HCT116 (cell line): ENCODE data around the gene RPL35A. TPM values are rescaled to one million over a fixed set of nuclear protein-coding genes. Genes with fewer than 3 reads are reported as not detected.

ENCODE experiments used
- ATAC-seq: fragments of 200-7000 bp; cut with Tn5 transposase; 2 replicates; pipeline ENCODE4 v1.9.1; 2020; ENCODE audit warnings: mild to moderate bottlenecking, moderate library complexity
- Bru-seq: library from RNA; stranded (reverse); fragments of 400-500 nt; gene quantifications from one replicate; lab custom pipeline; 2021; lab: Mats Ljungman, UMichigan
- BruChase-seq, 2 experiments: library from RNA; stranded (reverse); fragments of 400-500 nt; gene quantifications; one replicate each; lab custom pipeline; 2021; lab: Mats Ljungman, UMichigan
- BruUV-seq: library from RNA; stranded (reverse); fragments of 400-500 nt; replicated peaks from 2 replicates; lab custom pipeline; 2021; lab: Mats Ljungman, UMichigan
- CTCF ChIA-PET: fragments of 300-600 bp; sonication (Branson Sonifier 250); formaldehyde crosslinking; loops from one replicate; lab custom pipeline; 2021; ENCODE audit warnings: antibody characterized with exemption; lab: Charles Lee
- POLR2A ChIA-PET: fragments of 300-600, 350-600 bp; sonication (Branson Sonifier 250); formaldehyde crosslinking; loops from one replicate; lab custom pipeline; 2021; ENCODE audit warnings: antibody characterized with exemption; lab: Charles Lee
- RAD21 ChIA-PET, 2 experiments: fragments of 300-600 bp; sonication (Branson Sonifier 250); formaldehyde crosslinking; loops; one replicate each; lab custom pipeline; 2023; ENCODE audit warnings: low total read pairs in 2 of 2; ENCODE audit not compliant: uncharacterized antibody in 2 of 2, unreplicated experiment in 2 of 2, low non-redundant PET in 1 of 2; lab: Charles Lee
- DNase-seq: peaks from one replicate; pipeline ENCODE4 v3.0.0-alpha.2; 2010; ENCODE audit warnings: low read depth, low spot score
- H2AFZ ChIP-seq: fragments of 200-600 bp; shearing (Covaris generic), sonication (generic); 2 replicates; pipeline ENCODE4 v1.6.1; 2017; ENCODE audit warnings: low read depth, mixed run types, mixed read lengths, antibody characterized with exemption, low read length; ENCODE audit not compliant: poor library complexity, severe bottlenecking
- H3K27ac ChIP-seq: 2 replicates; pipeline ENCODE4 v1.5.1; 2012; ENCODE audit warnings: low read depth, low read length
- H3K27me3 ChIP-seq: fragments of 200-600 bp; sonication (generic); 2 replicates; pipeline ENCODE4 v1.6.1; 2016; ENCODE audit warnings: mixed run types, low read length, mixed read lengths; ENCODE audit not compliant: insufficient read depth
- H3K36me3 ChIP-seq, 2 experiments: fragments of 200-500 bp in 1 of 2; fragments of 200-600 bp in 1 of 2; sonication (Bioruptor generic) in 1 of 2; sonication (generic) in 1 of 2; 2 replicates each; pipeline versions ENCODE4 v1.5.1 to v1.6.1; 2014 to 2016; ENCODE audit warnings: low read length in 2 of 2, inconsistent platforms in 1 of 2, mixed read lengths in 1 of 2, mixed run types in 1 of 2; ENCODE audit not compliant: insufficient read depth in 2 of 2, control insufficient read depth in 1 of 2
- H3K4me1 ChIP-seq, 2 experiments: fragments of 200-600 bp in 1 of 2; sonication (generic) in 1 of 2; 2 replicates each; pipeline versions ENCODE4 v1.5.1 to v1.6.1; 2012 to 2017; ENCODE audit warnings: low read length in 2 of 2, inconsistent platforms in 1 of 2, mild to moderate bottlenecking in 1 of 2, mixed read lengths in 1 of 2, mixed run types in 1 of 2, moderate library complexity in 1 of 2; ENCODE audit not compliant: insufficient read depth in 2 of 2, control insufficient read depth in 1 of 2
- H3K4me2 ChIP-seq: fragments of 200-600 bp; sonication (generic); 2 replicates; pipeline ENCODE4 v1.6.1; 2017; ENCODE audit warnings: mixed run types, low read length, mixed read lengths
- H3K4me3 ChIP-seq, 2 experiments: fragments of 200-600 bp in 1 of 2; sonication (generic) in 1 of 2; replicated peaks in 1 of 2; 2 replicates each; pipeline ENCODE4 v1.5.1; 2011 to 2016; ENCODE audit warnings: low read length in 2 of 2, control low read depth in 1 of 2, low read depth in 1 of 2, mild to moderate bottlenecking in 1 of 2, mixed read lengths in 1 of 2, mixed run types in 1 of 2
- H3K79me2 ChIP-seq: fragments of 200-600 bp; sonication (generic); 2 replicates; pipeline ENCODE4 v1.6.1; 2017; ENCODE audit warnings: mild to moderate bottlenecking, mixed run types, low read length, moderate library complexity, mixed read lengths; ENCODE audit not compliant: insufficient read depth
- H3K9ac ChIP-seq: fragments of 200-600 bp; sonication (generic); 2 replicates; pipeline ENCODE4 v1.6.1; 2016; ENCODE audit warnings: low read length, mixed read lengths
- H3K9me2 ChIP-seq: fragments of 200-600 bp; sonication (generic), shearing (Covaris generic); 2 replicates; pipeline ENCODE4 v1.6.1; 2017; ENCODE audit warnings: mixed run types, mild to moderate bottlenecking, moderate library complexity; ENCODE audit not compliant: insufficient read depth
- H3K9me3 ChIP-seq, 2 experiments: fragments of 200-500 bp in 1 of 2; fragments of 200-600 bp in 1 of 2; sonication (Bioruptor generic) in 1 of 2; sonication (generic) in 1 of 2; 2 replicates each; pipeline ENCODE4 v1.6.1; 2014 to 2017; ENCODE audit warnings: low read length in 2 of 2, mixed read lengths in 2 of 2, inconsistent platforms in 1 of 2, low read depth in 1 of 2, mild to moderate bottlenecking in 1 of 2, mixed run types in 1 of 2, moderate library complexity in 1 of 2; ENCODE audit not compliant: control insufficient read depth in 1 of 2, insufficient read depth in 1 of 2
- H4K20me1 ChIP-seq: fragments of 200-600 bp; sonication (generic), shearing (Covaris generic); 2 replicates; pipeline ENCODE4 v1.6.1; 2017; ENCODE audit warnings: mixed run types, mild to moderate bottlenecking, moderate library complexity; ENCODE audit not compliant: insufficient read depth
- CEBPB ChIP-seq: IDR thresholded peaks from 2 replicates; pipeline ENCODE4 v1.6.1; 2012; ENCODE audit warnings: low read depth
- EGR1 ChIP-seq: IDR thresholded peaks from 2 replicates; pipeline ENCODE4 v1.6.1; 2012; ENCODE audit warnings: low read depth
- POLR2A ChIP-seq: IDR thresholded peaks from 2 replicates; pipeline ENCODE4 v1.7.0; 2011; ENCODE audit warnings: borderline replicate concordance; ENCODE audit not compliant: insufficient read depth, insufficient read length; ENCODE audit errors: extremely low read depth
- POLR2AphosphoS5 ChIP-seq: IDR thresholded peaks from 2 replicates; pipeline ENCODE4 v1.6.1; 2011; ENCODE audit warnings: mild to moderate bottlenecking, low read depth, low read length, moderate library complexity
- SIN3A ChIP-seq: IDR thresholded peaks from 2 replicates; pipeline ENCODE4 v1.6.1; 2012; ENCODE audit warnings: low read depth
- SP1 ChIP-seq: IDR thresholded peaks from 2 replicates; pipeline ENCODE4 v1.6.1; 2012; ENCODE audit warnings: low read depth
- TCF7L2 ChIP-seq: IDR thresholded peaks from 2 replicates; pipeline ENCODE4 v1.7.0; 2011; ENCODE audit warnings: borderline replicate concordance, inconsistent platforms; ENCODE audit not compliant: insufficient read depth, insufficient read length; ENCODE audit errors: extremely low read depth
- YY1 ChIP-seq: IDR thresholded peaks from 2 replicates; pipeline ENCODE4 v1.6.1; 2011; ENCODE audit warnings: low read length, low read depth, moderate library complexity, mild to moderate bottlenecking; ENCODE audit not compliant: insufficient replicate concordance; ENCODE audit errors: extremely low read depth
- ZFX ChIP-seq: fragments of 450-650 bp; IDR thresholded peaks from 2 replicates; pipeline ENCODE4 v1.6.1; 2017
- intact Hi-C: fragments of 100-400 bp; cut with micrococcal nuclease; formaldehyde crosslinking; loops from 2 replicates; pipeline ENCODE4 v1.10.0; 2022
- long read RNA-seq: library from polyadenylated mRNA; unstranded; transcript quantifications from one replicate; pipeline ENCODE4 v2.0.0, GENCODE V29; 2021; ENCODE audit not compliant: unreplicated experiment
- polyA plus RNA-seq: library from polyadenylated mRNA; unstranded; fragments of >200 nt; gene quantifications from 2 replicates; pipeline ENCODE4 v1.2.1, GENCODE V29; 2012; ENCODE audit warnings: missing spikeins
- total RNA-seq: library from RNA; stranded (reverse); gene quantifications from one replicate; pipeline ENCODE4 v1.2.1, GENCODE V29; 2021; ENCODE audit not compliant: unreplicated experiment
- TF ChIP-seq, protein P1 (sequence below): IDR thresholded peaks from 2 replicates; pipeline ENCODE4 v1.6.1; 2011; ENCODE audit warnings: mild to moderate bottlenecking, low read length, moderate library complexity; ENCODE audit not compliant: insufficient replicate concordance; ENCODE audit errors: extremely low read depth
- TF ChIP-seq, protein P2 (sequence below): IDR thresholded peaks from 2 replicates; pipeline ENCODE4 v1.6.1; 2012

The RPL35A gene
- total RNA-seq (1,465 TPM), Bru-seq, nascent RNA (percentile 99 among the genes with signal in this experiment), BruChase-seq, experiment 1, labeled RNA remaining after a 6-hour chase (percentile 98 among the genes with signal in this experiment), BruChase-seq, experiment 2, labeled RNA remaining after a 2-hour chase (percentile 98 among the genes with signal in this experiment)
- 1,622 and 1,968 TPM in 2 replicates for polyA plus RNA-seq
- long read RNA-seq, transcript RPL35A-206 (5 exons, 1,444 nt) = major isoform, 539 of 1,105 reads
- long read RNA-seq, transcript RPL35A-205 (5 exons, 553 nt) = minor isoform, 39 of 1,105 reads
- long read RNA-seq, transcript RPL35A-207 (2 exons, 687 nt) = minor isoform, 459 of 1,105 reads
- long read RNA-seq, partial matches to known transcripts = 32 of 1,105 reads
- long read RNA-seq, other reads (novel, unspliced or antisense) = 34 of 1,105 reads

DNA sequence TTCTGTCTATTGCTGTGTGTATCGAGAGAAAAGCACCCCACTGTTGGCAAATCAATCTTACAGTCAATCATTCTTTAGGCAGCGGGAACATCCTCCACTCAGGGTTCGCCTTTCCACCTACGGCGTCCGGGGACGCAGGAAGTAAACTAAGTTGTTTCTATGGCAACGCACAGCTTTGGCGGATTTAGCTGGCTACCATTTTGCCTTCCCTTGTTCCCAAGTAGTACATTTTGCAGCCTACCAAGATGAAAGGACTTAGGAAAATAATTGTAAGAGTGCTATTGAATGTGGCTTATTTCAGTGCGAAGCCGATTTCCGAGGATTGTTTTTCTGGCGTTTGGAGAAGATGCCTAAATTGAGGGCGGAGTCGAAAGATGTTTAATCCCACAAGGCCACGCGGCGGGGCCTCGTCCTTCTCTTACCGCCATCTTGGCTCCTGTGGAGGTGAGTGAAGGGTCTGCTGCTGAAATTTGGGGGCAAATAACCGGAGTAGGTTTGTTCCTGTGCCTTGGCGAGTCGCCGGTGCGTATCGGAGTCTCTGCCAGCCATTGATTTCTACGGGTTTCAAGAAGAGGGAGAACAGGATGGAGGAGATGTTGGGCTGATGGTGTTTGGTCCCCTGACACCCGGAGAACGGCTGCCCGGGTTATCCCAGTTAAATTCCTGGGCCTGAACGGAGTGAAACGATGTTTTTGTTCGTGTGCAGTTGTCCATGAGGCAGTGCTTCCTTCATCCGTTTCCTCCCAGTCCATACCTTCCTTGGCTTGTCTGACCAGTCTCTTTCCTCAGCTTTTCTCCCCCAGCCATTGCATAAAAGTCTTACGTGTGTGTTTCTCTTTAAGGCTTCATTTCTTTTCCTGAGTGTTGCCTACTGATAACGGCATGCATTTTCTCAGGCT, at the start of gene RPL35A:
TSS of gene RPL35A (plus strand) at position 413 of the 899 bp plus-strand sequence. CDS start 778 bp downstream, outside the sequence.
- H3K4me2 ChIP-seq = peak within 1 kb of the TSS; percentile 88
- H3K9me2 ChIP-seq = no peaks in the 10 kb centered on the region
- ATAC-seq (peak; percentile 86), DNase-seq (peak; percentile 93)
- H3K4me1 ChIP-seq = peaks cover 11 to 20% of the 10 kb centered on the region in 2 experiments; a peak in 3 of 4 replicates
- intact Hi-C loops = no loop called here
- H3K4me3 ChIP-seq = peak within 1 kb of the TSS; percentile 77 to 89
- ChIA-PET RAD21 (no interaction called here), POLR2A (interaction anchor here (0.7 kb wide), 1 partner anchor 16 kb away, joined by 6 read pairs; no protein-coding TSS in a partner anchor), CTCF (no interaction called here)
- no peaks in the 10 kb centered on the region for H3K9me3 ChIP-seq
- H3K36me3 ChIP-seq = peaks cover 33 to 47% of the 10 kb centered on the region in 2 experiments; a peak in 3 of 4 replicates
- peaks cover 20% of the 10 kb centered on the region; the same call in 1 of the 2 replicates for H4K20me1 ChIP-seq
- H2AFZ ChIP-seq = no peak within 1 kb of the TSS
- no peaks in the 10 kb centered on the region for H3K27me3 ChIP-seq
- BruUV-seq = TSS peak; percentile 62
- peaks cover 51% of the 10 kb centered on the region for H3K79me2 ChIP-seq
- TF ChIP-seq EGR1 (peak; percentile 38; the same call in 1 of the 2 replicates), TCF7L2 (no peak), YY1 (peak; percentile 97), POLR2A (peak; percentile 91), SP1 (peak; percentile 78), ZFX (peak; percentile 32; the same call in 1 of the 2 replicates), POLR2AphosphoS5 (peak; percentile 99), SIN3A (peak; percentile 94), CEBPB (no peak)
- TF ChIP-seq, protein P1, sequence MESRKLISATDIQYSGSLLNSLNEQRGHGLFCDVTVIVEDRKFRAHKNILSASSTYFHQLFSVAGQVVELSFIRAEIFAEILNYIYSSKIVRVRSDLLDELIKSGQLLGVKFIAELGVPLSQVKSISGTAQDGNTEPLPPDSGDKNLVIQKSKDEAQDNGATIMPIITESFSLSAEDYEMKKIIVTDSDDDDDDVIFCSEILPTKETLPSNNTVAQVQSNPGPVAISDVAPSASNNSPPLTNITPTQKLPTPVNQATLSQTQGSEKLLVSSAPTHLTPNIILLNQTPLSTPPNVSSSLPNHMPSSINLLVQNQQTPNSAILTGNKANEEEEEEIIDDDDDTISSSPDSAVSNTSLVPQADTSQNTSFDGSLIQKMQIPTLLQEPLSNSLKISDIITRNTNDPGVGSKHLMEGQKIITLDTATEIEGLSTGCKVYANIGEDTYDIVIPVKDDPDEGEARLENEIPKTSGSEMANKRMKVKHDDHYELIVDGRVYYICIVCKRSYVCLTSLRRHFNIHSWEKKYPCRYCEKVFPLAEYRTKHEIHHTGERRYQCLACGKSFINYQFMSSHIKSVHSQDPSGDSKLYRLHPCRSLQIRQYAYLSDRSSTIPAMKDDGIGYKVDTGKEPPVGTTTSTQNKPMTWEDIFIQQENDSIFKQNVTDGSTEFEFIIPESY = peak; percentile 17
- TF ChIP-seq, protein P2, sequence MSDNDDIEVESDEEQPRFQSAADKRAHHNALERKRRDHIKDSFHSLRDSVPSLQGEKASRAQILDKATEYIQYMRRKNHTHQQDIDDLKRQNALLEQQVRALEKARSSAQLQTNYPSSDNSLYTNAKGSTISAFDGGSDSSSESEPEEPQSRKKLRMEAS = peak; percentile 93
- H3K27ac ChIP-seq = peak within 1 kb of the TSS; percentile 58
- H3K9ac ChIP-seq = peak within 1 kb of the TSS; percentile 95
